Testis (tissue), 2 donors: ENCODE results near the gene TRAPPC3.

Experiments
- CTCF ChIP-seq, 3 experiments: fragments of 450-650 bp in 2 of 3; fragments of 200-600 bp in 1 of 3; sonication (generic) in 1 of 3; IDR thresholded peaks; one replicate each; pipeline ENCODE4 v1.5.1; 2016 to 2019; ENCODE audit warnings: antibody characterized with exemption in 3 of 3, mild to moderate bottlenecking in 2 of 3, moderate library complexity in 1 of 3
- POLR2A ChIP-seq: fragments of 450-650 bp; IDR thresholded peaks from one replicate; pipeline ENCODE4 v1.6.1; 2017; ENCODE audit warnings: antibody characterized with exemption, mild to moderate bottlenecking, moderate library complexity

- TF ChIP-seq POLR2A = no peak
- no peak for TF ChIP-seq CTCF (IDR thresholded peaks at IDR 0.05)
Observed at GRCh38 chr1:36155408-36156328, 6.4 kb upstream of the TRAPPC3 start, which contains the start of gene MAP7D1.
